ENCODE results near the gene FBXW11.
"Not testable (repeated sequence)": the region's sequence is repeated elsewhere in the genome, so short reads cannot be mapped to it uniquely, and the experiment has no call there.

Gene FBXW11

GRCh38 chr5:171956314-171956713 lies 50.1 kb downstream of the FBXW11 start:
- no peak for DNase-seq (ENCODE audit: low read depth in 4 of 4, low spot score in 1 of 4)

GRCh38 chr5:171955761-171956160 lies 50.7 kb downstream of the FBXW11 start:
- no peak for DNase-seq (ENCODE audit: low read depth in 4 of 4, low spot score in 1 of 4)

- no peak for DNase-seq (ENCODE audit: low read depth in 4 of 4, low spot score in 1 of 4)
These were observed 51.7 kb downstream of the FBXW11 start for GRCh38 chr5:171954721-171955120.

- no peak for DNase-seq (ENCODE audit: low read depth in 4 of 4, low spot score in 1 of 4)
These were observed 52.4 kb downstream of the FBXW11 start for GRCh38 chr5:171953860-171954701.

- no peak for DNase-seq (ENCODE audit: low read depth in 4 of 4, low spot score in 1 of 4)
These were observed 54.4 kb downstream of the FBXW11 start for GRCh38 chr5:171952021-171952420.

- DNase-seq (ENCODE audit: low read depth in 4 of 4, low spot score in 1 of 4): no peak
These were observed 55.2 kb downstream of the FBXW11 start for GRCh38 chr5:171951218-171951617.

- no peak for DNase-seq (ENCODE audit: low read depth in 4 of 4, low spot score in 1 of 4)
These were observed 60.2 kb downstream of the FBXW11 start for GRCh38 chr5:171946000-171946781.

- no peak for DNase-seq (ENCODE audit: low read depth in 4 of 4, low spot score in 1 of 4)
These were observed 61.0 kb downstream of the FBXW11 start for GRCh38 chr5:171945476-171945875.

GRCh38 chr5:171945066-171945465 lies 61.4 kb downstream of the FBXW11 start:
- DNase-seq (ENCODE audit: low read depth in 4 of 4, low spot score in 1 of 4): no peak

- DNase-seq (ENCODE audit: low read depth in 4 of 4, low spot score in 1 of 4): not testable (repeated sequence)
These were observed 64.3 kb downstream of the FBXW11 start for GRCh38 chr5:171942112-171942516.

- not testable (repeated sequence) for DNase-seq (ENCODE audit: low read depth in 4 of 4, low spot score in 1 of 4)
These were observed 64.8 kb downstream of the FBXW11 start for GRCh38 chr5:171941675-171942074.

- DNase-seq (ENCODE audit: low read depth in 4 of 4, low spot score in 1 of 4): not testable (repeated sequence)
These were observed 65.2 kb downstream of the FBXW11 start for GRCh38 chr5:171941275-171941674.

- DNase-seq (ENCODE audit: low read depth in 4 of 4, low spot score in 1 of 4): no peak
These were observed 66.5 kb downstream of the FBXW11 start for GRCh38 chr5:171939951-171940350.

- no peak for DNase-seq (ENCODE audit: low read depth in 4 of 4, low spot score in 1 of 4)
These were observed 68.1 kb downstream of the FBXW11 start for GRCh38 chr5:171938358-171938757.

GRCh38 chr5:171937351-171937750 lies 69.1 kb downstream of the FBXW11 start:
- DNase-seq (ENCODE audit: low read depth in 4 of 4, low spot score in 1 of 4): no peak

GRCh38 chr5:171934586-171934985 lies 71.9 kb downstream of the FBXW11 start:
- DNase-seq (ENCODE audit: low read depth in 4 of 4, low spot score in 1 of 4): no peak

- no peak for DNase-seq (ENCODE audit: low read depth in 4 of 4, low spot score in 1 of 4)
These were observed 75.3 kb downstream of the FBXW11 start for GRCh38 chr5:171931163-171931562.

GRCh38 chr5:171927345-171927941 lies 79.0 kb downstream of the FBXW11 start:
- DNase-seq (ENCODE audit: low read depth in 4 of 4, low spot score in 1 of 4): no peak

- no peak for DNase-seq (ENCODE audit: low read depth in 4 of 4, low spot score in 1 of 4)
These were observed 80.1 kb downstream of the FBXW11 start for GRCh38 chr5:171926311-171926710.

- DNase-seq (ENCODE audit: low read depth in 4 of 4, low spot score in 1 of 4): no peak
These were observed 81.8 kb downstream of the FBXW11 start for GRCh38 chr5:171924493-171925122.

- DNase-seq (ENCODE audit: low read depth in 4 of 4, low spot score in 1 of 4): no peak
These were observed 85.6 kb downstream of the FBXW11 start for GRCh38 chr5:171920765-171921391.

All from stimulated activated CD4-positive, alpha-beta T cell treated with anti-CD3 and anti-CD28 coated beads, Interleukin-1b, Interleukin-23, amount 100 ng/mL, for 24 hours (primary cell).